Hepatocyte (in vitro differentiated cells): ENCODE results near the gene CDC34. TPM values are rescaled to one million over a fixed set of nuclear protein-coding genes. Genes with fewer than 3 reads are reported as not detected.

Experiments
- DNase-seq: peaks from one replicate; pipeline ENCODE4 v3.0.0-alpha.2; 2016; ENCODE audit warnings: low spot score
- H2AFZ ChIP-seq: fragments of 200-600 bp; sonication (generic); 2 replicates; pipeline ENCODE4 v1.6.0; 2016; ENCODE audit warnings: antibody characterized with exemption, mild to moderate bottlenecking
- H3K27ac ChIP-seq: fragments of 200-600 bp; sonication (generic); 2 replicates; pipeline ENCODE4 v1.5.1; 2016; ENCODE audit warnings: mild to moderate bottlenecking
- H3K27me3 ChIP-seq: fragments of 200-600 bp; sonication (generic); 2 replicates; pipeline ENCODE4 v1.6.1; 2016
- H3K36me3 ChIP-seq: fragments of 200-600 bp; sonication (generic); replicated peaks from 2 replicates; pipeline ENCODE4 v1.5.1; 2016; ENCODE audit warnings: low read depth; ENCODE audit not compliant: insufficient read depth
- H3K4me1 ChIP-seq: fragments of 200-600 bp; sonication (generic); 2 replicates; pipeline ENCODE4 v1.5.1; 2016; ENCODE audit warnings: mild to moderate bottlenecking, moderate library complexity; ENCODE audit not compliant: insufficient read depth
- H3K4me2 ChIP-seq: fragments of 200-600 bp; sonication (generic); 2 replicates; pipeline ENCODE4 v1.6.0; 2016
- H3K4me3 ChIP-seq: fragments of 200-600 bp; sonication (generic); 2 replicates; pipeline ENCODE4 v1.5.1; 2016; ENCODE audit warnings: mild to moderate bottlenecking
- H3K79me2 ChIP-seq: fragments of 200-600 bp; sonication (generic); 2 replicates; pipeline ENCODE4 v1.6.0; 2017; ENCODE audit warnings: mild to moderate bottlenecking
- H3K9me2 ChIP-seq: fragments of 200-600 bp; sonication (generic); replicated peaks from 2 replicates; pipeline ENCODE4 v1.6.0; 2017; ENCODE audit warnings: mild to moderate bottlenecking; ENCODE audit not compliant: insufficient read depth
- H3K9me3 ChIP-seq: fragments of 200-600 bp; sonication (generic); 2 replicates; pipeline ENCODE4 v1.5.1; 2016; ENCODE audit warnings: low read depth, mild to moderate bottlenecking
- H4K20me1 ChIP-seq: fragments of 200-600 bp; sonication (generic); 2 replicates; pipeline ENCODE4 v1.6.0; 2016; ENCODE audit warnings: mild to moderate bottlenecking; ENCODE audit not compliant: insufficient read depth, poor library complexity, severe bottlenecking
- CTCF ChIP-seq: fragments of 200-600 bp; sonication (generic); IDR thresholded peaks from 2 replicates; pipeline ENCODE4 v1.5.1; 2016; ENCODE audit warnings: antibody characterized with exemption, mild to moderate bottlenecking; ENCODE audit not compliant: poor library complexity
- EZH2 ChIP-seq: fragments of 200-600 bp; sonication (generic); IDR thresholded peaks from 2 replicates; pipeline ENCODE4 v1.6.1; 2016; ENCODE audit warnings: antibody characterized with exemption, mild to moderate bottlenecking, borderline replicate concordance
- EZH2phosphoT487 ChIP-seq: fragments of 200-600 bp; sonication (generic); IDR thresholded peaks from one replicate; pipeline ENCODE4 v1.6.1; 2018; ENCODE audit warnings: antibody characterized with exemption, mild to moderate bottlenecking, low read depth, moderate library complexity; ENCODE audit not compliant: unreplicated experiment, severe bottlenecking
- WGBS: methylation state at CpG from one replicate; pipeline ENCODE4 v1.1.6; 2016; ENCODE audit warnings: low lambda C conversion rate; ENCODE audit errors: missing lambda C conversion rate; 5-methylcytosine and 5-hydroxymethylcytosine counted together
- polyA plus RNA-seq: library from polyadenylated mRNA; unstranded; fragments of >200 nt; fragmentation: Nextera tagmentation; extraction: Ambion mirVana; gene quantifications from 2 replicates; pipeline ENCODE4 v1.2.1, GENCODE V29; 2016
- total RNA-seq: library from RNA; depleted of rRNA; stranded (reverse); fragments of >200 nt; gene quantifications from 2 replicates; pipeline ENCODE4 v1.2.3, GENCODE V29; 2014

Gene CDC34
- total and polyA plus RNA-seq, 2 experiments from 2014 or later, result 105 to 196 TPM

GRCh38 chr19:572743-573518, 41.4 kb downstream of the CDC34 start:
- Histone ChIP-seq H3K4me1 (peaks cover 31% of the 10 kb centered on the region), H3K9me2 (no peaks in the 10 kb centered on the region), H2AFZ (peak overlapping the region; percentile 32), H3K36me3 (no peaks in the 10 kb centered on the region), H3K27me3 (no peaks in the 10 kb centered on the region), H4K20me1 (peaks cover 50% of the 10 kb centered on the region), H3K9me3 (no peaks in the 10 kb centered on the region), H3K79me2 (peaks cover 55% of the 10 kb centered on the region), H3K27ac (peak overlapping the region; percentile 89), H3K4me3 (peak overlapping the region; percentile 87), H3K4me2 (peak overlapping the region; percentile 99)
- TF ChIP-seq CTCF, result no peak
- TF ChIP-seq EZH2, result no peak
- DNase-seq, result peak; percentile 70
- WGBS, result 0% methylated on average over 19 of the region's 55 CpGs

GRCh38 chr19:573519-573825, 41.9 kb downstream of the CDC34 start:
- H3K27ac ChIP-seq, result peak overlapping the region; percentile 89
- H3K36me3 ChIP-seq, result no peaks in the 10 kb centered on the region
- peaks cover 56% of the 10 kb centered on the region for H4K20me1 ChIP-seq
- TF ChIP-seq CTCF, result no peak
- TF ChIP-seq EZH2, result no peak
- TF ChIP-seq EZH2phosphoT487, result no peak
- H3K9me2 ChIP-seq, result no peaks in the 10 kb centered on the region
- 3% methylated on average over 15 of the region's 15 CpGs for WGBS
- no peak for DNase-seq
- peaks cover 31% of the 10 kb centered on the region for H3K4me1 ChIP-seq
- H3K4me2 ChIP-seq, result peak overlapping the region; percentile 99
- H3K4me3 ChIP-seq, result peak overlapping the region; percentile 87
- H3K79me2 ChIP-seq, result peaks cover 60% of the 10 kb centered on the region
- H3K27me3 ChIP-seq, result no peaks in the 10 kb centered on the region
- H3K9me3 ChIP-seq, result no peaks in the 10 kb centered on the region
- no peak overlapping the region for H2AFZ ChIP-seq

GRCh38 chr19:574658-575526, 43.3 kb downstream of the CDC34 start:
- Histone ChIP-seq H3K4me2 (peak overlapping the region; percentile 99), H3K4me3 (no peak overlapping the region), H2AFZ (no peak overlapping the region), H3K36me3 (no peaks in the 10 kb centered on the region), H4K20me1 (peaks cover 70% of the 10 kb centered on the region), H3K79me2 (peaks cover 74% of the 10 kb centered on the region), H3K9me3 (no peaks in the 10 kb centered on the region), H3K9me2 (no peaks in the 10 kb centered on the region), H3K27me3 (no peaks in the 10 kb centered on the region), H3K27ac (peak overlapping the region; percentile 70), H3K4me1 (peaks cover 31% of the 10 kb centered on the region)
- DNase-seq, result peak; percentile 55
- TF ChIP-seq EZH2phosphoT487 (no peak), EZH2 (no peak), CTCF (no peak)
- WGBS, result 36% methylated on average over 31 of the region's 32 CpGs
